GM12878 (cell line): ENCODE measurements around the gene AMBRA1. TPM values are rescaled to one million over a fixed set of nuclear protein-coding genes. Genes with fewer than 3 reads are reported as not detected.

ENCODE experiments used
- ATAC-seq: fragments of 200-7000 bp; cut with Tn5 transposase; 3 replicates; pipeline ENCODE4 v1.9.1; 2020; ENCODE audit warnings: mild to moderate bottlenecking, moderate library complexity
- BruUV-seq: library from RNA; stranded (reverse); fragments of 400-500 nt; replicated peaks from 2 replicates; lab custom pipeline; 2021; lab: Mats Ljungman, UMichigan
- CTCF ChIA-PET: fragments of 300-600 bp; sonication (Branson Sonifier 250); formaldehyde crosslinking; extraction: SDS; loops from one replicate; lab custom pipeline; 2021; ENCODE audit warnings: inconsistent platforms; lab: Yijun Ruan, JAX
- POLR2A ChIA-PET: fragments of 350-600 bp; formaldehyde crosslinking; extraction: SDS; loops from one replicate; lab custom pipeline; 2021; ENCODE audit warnings: inconsistent platforms; lab: Charles Lee
- RAD21 ChIA-PET: fragments of 300-600 bp; sonication (Branson Sonifier 250); formaldehyde crosslinking; loops from one replicate; lab custom pipeline; 2023; ENCODE audit warnings: antibody characterized with exemption; ENCODE audit not compliant: unreplicated experiment; lab: Charles Lee
- SMC1A ChIA-PET: fragments of 300-600 bp; sonication (Branson Sonifier 250); formaldehyde crosslinking; loops from one replicate; lab custom pipeline; 2023; ENCODE audit not compliant: unreplicated experiment, uncharacterized antibody; lab: Charles Lee
- DNase-seq: peaks from one replicate; pipeline ENCODE4 v3.0.0-alpha.2; 2011; ENCODE audit warnings: low read depth, low spot score
- FAIRE-seq: peaks from 3 replicates; lab custom pipeline; 2011; peaks lifted over from hg19 to GRCh38; lab: Jason Lieb, UNC
- H2AFZ ChIP-seq: 2 replicates; pipeline ENCODE4 v1.6.0; 2011; ENCODE audit warnings: low read depth, low read length, control low read depth; ENCODE audit not compliant: control insufficient read depth
- H3K27ac ChIP-seq: 2 replicates; pipeline ENCODE4 v1.5.1; 2011; ENCODE audit warnings: control low read depth; ENCODE audit not compliant: control insufficient read depth, insufficient read depth
- H3K27me3 ChIP-seq, 2 experiments: replicated peaks in 1 of 2; 2 replicates each; pipeline versions ENCODE4 v1.6.0 to v1.6.1; 2011; ENCODE audit warnings: low read length in 1 of 2; ENCODE audit not compliant: control insufficient read depth in 2 of 2, insufficient read depth in 2 of 2
- H3K36me3 ChIP-seq, 2 experiments: 2 replicates each; pipeline ENCODE4 v1.5.1; 2011; ENCODE audit warnings: low read length in 1 of 2; ENCODE audit not compliant: control insufficient read depth in 2 of 2, insufficient read depth in 2 of 2
- H3K4me1 ChIP-seq: 2 replicates; pipeline ENCODE4 v1.6.1; 2011; ENCODE audit warnings: mild to moderate bottlenecking, low read length, moderate library complexity, mixed read lengths; ENCODE audit not compliant: control insufficient read depth, insufficient read depth
- H3K4me2 ChIP-seq: 2 replicates; pipeline ENCODE4 v1.6.0; 2011; ENCODE audit warnings: control low read depth; ENCODE audit not compliant: control insufficient read depth, insufficient read depth
- H3K4me3 ChIP-seq: fragments of 200-600 bp; sonication (generic); 2 replicates; pipeline ENCODE4 v1.5.1; 2016
- H3K79me2 ChIP-seq: 2 replicates; pipeline ENCODE4 v1.6.0; 2011; ENCODE audit warnings: low read length; ENCODE audit not compliant: control insufficient read depth, insufficient read depth
- H3K9ac ChIP-seq: 2 replicates; pipeline ENCODE4 v1.8.0; 2011; ENCODE audit warnings: low read length, control low read depth, mixed read lengths; ENCODE audit not compliant: control insufficient read depth, insufficient read depth
- H3K9me3 ChIP-seq: replicated peaks from 3 replicates; pipeline ENCODE4 v1.5.1; 2011; ENCODE audit warnings: mild to moderate bottlenecking, low read length; ENCODE audit not compliant: control insufficient read depth, insufficient read depth
- H4K20me1 ChIP-seq: 2 replicates; pipeline ENCODE4 v1.6.0; 2011; ENCODE audit not compliant: control insufficient read depth, insufficient read depth
- BCL11A ChIP-seq: IDR thresholded peaks from 2 replicates; pipeline ENCODE4 v1.6.1; 2011; ENCODE audit warnings: low read depth, low read length
- CBX5 ChIP-seq: sonication (generic); IDR thresholded peaks from 2 replicates; pipeline ENCODE4 v1.6.1; 2016; ENCODE audit warnings: low read depth, moderate library complexity, mild to moderate bottlenecking, inconsistent platforms
- EED ChIP-seq: sonication (generic); IDR thresholded peaks from 2 replicates; pipeline ENCODE4 v1.6.1; 2016; ENCODE audit warnings: antibody characterized with exemption, low read depth
- ESRRA ChIP-seq: IDR thresholded peaks from 2 replicates; pipeline ENCODE4 v1.6.1; 2012; ENCODE audit warnings: mild to moderate bottlenecking, low read length, improper control_type of control experiment
- ETV6 ChIP-seq, 2 experiments: fragments of 450-650 bp in 1 of 2; IDR thresholded peaks in 1 of 2; conservative IDR thresholded peaks in 1 of 2; 2 replicates each; pipeline ENCODE4 v1.6.1; 2014; ENCODE audit warnings: antibody characterized with exemption in 1 of 2, borderline replicate concordance in 1 of 2, low read depth in 1 of 2, mild to moderate bottlenecking in 1 of 2, moderate library complexity in 1 of 2
- EZH2 ChIP-seq: IDR thresholded peaks from 2 replicates; pipeline ENCODE4 v1.6.1; 2012; ENCODE audit warnings: low read depth, mild to moderate bottlenecking, control low read depth, inconsistent platforms, low read length, borderline replicate concordance; ENCODE audit not compliant: control insufficient read depth
- IKZF1 ChIP-seq: fragments of 450-650 bp; conservative IDR thresholded peaks from 2 replicates; pipeline ENCODE4 v1.6.1; 2017; ENCODE audit warnings: antibody characterized with exemption, mild to moderate bottlenecking
- MEF2A ChIP-seq: IDR thresholded peaks from 2 replicates; pipeline ENCODE4 v1.6.1; 2011; ENCODE audit warnings: low read depth, mild to moderate bottlenecking, low read length, moderate library complexity; ENCODE audit not compliant: insufficient read depth
- MYB ChIP-seq: fragments of 150-350 bp; IDR thresholded peaks from 2 replicates; pipeline ENCODE4 v1.6.1; 2014; ENCODE audit warnings: mild to moderate bottlenecking, low read depth, low read length, borderline replicate concordance
- NBN ChIP-seq: fragments of 450-650 bp; IDR thresholded peaks from 2 replicates; pipeline ENCODE4 v1.6.1; 2016
- NFIC ChIP-seq: IDR thresholded peaks from 2 replicates; pipeline ENCODE4 v1.6.1; 2012; ENCODE audit warnings: low read depth, mild to moderate bottlenecking, inconsistent platforms, low read length, moderate library complexity
- NFYA ChIP-seq: IDR thresholded peaks from 2 replicates; pipeline ENCODE4 v1.6.1; 2011; ENCODE audit warnings: low read depth, mild to moderate bottlenecking, low read length, improper control_type of control experiment, borderline replicate concordance
- RBBP5 ChIP-seq: fragments of 200-600 bp; sonication (generic); conservative IDR thresholded peaks from 2 replicates; pipeline ENCODE4 v1.6.1; 2016
- RFX5 ChIP-seq: IDR thresholded peaks from 2 replicates; pipeline ENCODE4 v1.6.1; 2011; ENCODE audit warnings: low read depth, low read length, improper control_type of control experiment
- SMC3 ChIP-seq: IDR thresholded peaks from 2 replicates; pipeline ENCODE4 v1.6.1; 2011; ENCODE audit warnings: low read length, improper control_type of control experiment, borderline replicate concordance
- SPI1 ChIP-seq: IDR thresholded peaks from 2 replicates; pipeline ENCODE4 v1.6.1; 2011; ENCODE audit warnings: low read depth, mild to moderate bottlenecking, low read length, moderate library complexity, borderline replicate concordance; ENCODE audit not compliant: insufficient read depth
- TCF12 ChIP-seq: IDR thresholded peaks from 2 replicates; pipeline ENCODE4 v1.6.1; 2011; ENCODE audit warnings: low read depth, mild to moderate bottlenecking, low read length
- ZBED1 ChIP-seq: IDR thresholded peaks from 2 replicates; pipeline ENCODE4 v1.6.1; 2016; ENCODE audit warnings: borderline replicate concordance
- WGBS: methylation state at CpG from one replicate; pipeline ENCODE4 v1.1.6; 2016; ENCODE audit warnings: low lambda C conversion rate; ENCODE audit not compliant: insufficient replicate concordance, insufficient coverage; ENCODE audit errors: missing lambda C conversion rate; 5-methylcytosine and 5-hydroxymethylcytosine counted together
- in situ Hi-C: fragments of 300-500 bp; cut with MboI; formaldehyde crosslinking; loops from 9 replicates; pipeline ENCODE4 v1.14.3; 2018; ENCODE audit warnings: mixed read lengths
- intact Hi-C: fragments of 100-400 bp; cut with micrococcal nuclease; formaldehyde crosslinking; loops from one replicate; pipeline ENCODE4 v1.14.2; 2022; ENCODE audit not compliant: unreplicated experiment
- polyA plus RNA-seq, 11 experiments: library from polyadenylated mRNA; depleted of rRNA in 4 of 11; unstranded in 6 of 11; stranded (reverse) in 5 of 11; fragments of >200 nt; fragmentation: Nextera tagmentation in 4 of 11; fragmentation: Illumina TruSeq in 1 of 11; extraction: Ambion mirVana in 4 of 11; extraction: Trizol in 1 of 11; gene quantifications; 1 replicate in 1 of 11; 2 replicates in 10 of 11; pipeline versions ENCODE4 v1.2.1 to v1.2.3, GENCODE V29; 2011 to 2016; ENCODE audit warnings: inconsistent platforms in 2 of 11, missing spikeins in 2 of 11, low read depth in 1 of 11
- total RNA-seq, 4 experiments: library from RNA; depleted of rRNA in 3 of 4; stranded (reverse); fragments of >200 nt in 3 of 4; fragmentation: Illumina TruSeq in 1 of 4; extraction: Trizol in 1 of 4; gene quantifications; 2 replicates each; pipeline versions ENCODE4 v1.2.1 to v1.2.3, GENCODE V29; 2013 to 2021
- TF ChIP-seq, protein P1 (sequence below): IDR thresholded peaks from 2 replicates; pipeline ENCODE4 v1.6.1; 2012; ENCODE audit warnings: low read depth, low read length, improper control_type of control experiment
- TF ChIP-seq, protein P2 (sequence below): fragments of 450-650 bp; IDR thresholded peaks from 2 replicates; pipeline ENCODE4 v1.6.1; 2017; ENCODE audit warnings: borderline replicate concordance
- TF ChIP-seq, protein P3 (sequence below): fragments of 450-650 bp; IDR thresholded peaks from 2 replicates; pipeline ENCODE4 v1.6.1; 2014; ENCODE audit warnings: mild to moderate bottlenecking

The AMBRA1 gene
- total and polyA plus RNA-seq, 10 of the 15 experiments (the other 5 are each of a cell fraction or from before 2014, with no cell fraction given): 0.57 to 34.3 (median 13.7) TPM

DNA sequence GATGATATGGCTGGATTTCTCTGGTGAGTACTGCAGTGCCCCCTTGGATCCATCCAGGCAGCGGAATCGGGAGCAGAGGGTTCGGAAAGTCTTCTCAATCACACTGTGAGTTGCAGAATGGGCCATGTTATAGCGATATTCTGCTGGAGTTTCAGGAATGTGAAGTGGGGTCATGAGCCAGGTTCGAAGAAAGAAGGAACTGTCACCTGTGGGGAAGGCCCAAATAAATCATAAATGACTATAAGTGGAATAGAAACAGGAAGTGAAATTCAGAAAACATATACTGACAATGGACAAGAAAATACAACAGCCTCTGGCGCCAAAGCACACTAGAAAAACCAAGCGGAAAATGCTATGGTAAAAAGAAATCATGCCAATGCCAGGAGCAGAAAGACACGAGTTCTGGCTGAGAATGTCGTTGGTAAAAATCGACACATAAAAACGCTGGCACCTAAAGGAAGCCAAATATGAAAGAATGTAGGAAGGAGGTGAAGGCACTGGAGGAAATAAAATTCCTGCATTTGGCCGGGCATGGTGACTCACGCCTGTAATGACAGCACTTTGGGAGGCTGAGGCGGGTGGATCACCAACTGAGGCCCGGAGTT, 10.0 kb upstream of the AMBRA1 start (continued):
- TF ChIP-seq TCF12 (0 out of 2 replicates have a peak, but pooled peaks have one; percentile 10), CBX5 (0 out of 2 replicates have a peak, but pooled peaks have one; percentile 78), SPI1 (peak; percentile 94), EED (peak; percentile 80), BCL11A (peak; percentile 61; the same call in 1 of the 2 replicates), MYB (no peak), ETV6 (conservative IDR thresholded peaks at IDR 0.05 in 1 of 2, IDR thresholded peaks at IDR 0.05 in 1 of 2; ENCODE audit: borderline replicate concordance in 1 of 2, low read depth in 1 of 2) (peak in 1 of 2 experiments; percentile 61; a peak in 1 of 4 replicates), EZH2 (no peak), NFIC (peak; percentile 61), MEF2A (peak; percentile 73), IKZF1 (peak; percentile 62), RBBP5 (no peak)

DNA sequence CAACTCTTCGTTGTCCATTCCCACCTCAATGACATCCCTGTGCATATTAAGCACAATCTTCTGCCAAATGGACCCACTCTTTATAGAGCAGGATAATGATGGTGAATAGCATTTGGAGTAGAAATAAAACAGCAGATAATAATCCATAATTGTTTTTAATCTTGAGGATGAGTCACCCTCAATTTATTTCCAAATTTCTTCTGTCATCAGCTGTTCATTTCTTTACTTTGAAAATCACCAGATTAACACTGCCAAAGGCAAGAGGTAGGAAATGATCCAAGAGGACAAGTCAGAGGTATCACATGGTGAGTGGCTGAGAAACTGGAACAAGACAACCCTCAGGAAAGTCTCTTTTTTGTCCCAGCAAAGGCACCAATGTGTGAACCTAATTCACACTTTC, 7.3 kb upstream of the AMBRA1 start:
- Histone ChIP-seq H3K36me3 (no peaks in the 10 kb centered on the region), H3K4me3 (no peak overlapping the region), H2AFZ (no peak overlapping the region), H3K4me1 (peaks cover 16% of the 10 kb centered on the region), H4K20me1 (no peaks in the 10 kb centered on the region), H3K27ac (no peak overlapping the region), H3K27me3 (no peaks in the 10 kb centered on the region), H3K9ac (no peak overlapping the region), H3K4me2 (no peak overlapping the region), H3K9me3 (no peaks in the 10 kb centered on the region; the same call in 2 of the 3 replicates), H3K79me2 (0 out of 2 replicates have a peak, but pooled peaks cover 2% of the 10 kb centered on the region)
- in situ Hi-C loops (no loop called here), intact Hi-C loops (no loop called here)
- WGBS: 93% methylated on average over 1 of the region's 1 CpG
- ChIA-PET POLR2A (no interaction called here), RAD21 (no interaction called here), CTCF (interaction anchor here (1.0 kb wide), 1 partner anchor 15 kb away, joined by 3 read pairs; no protein-coding TSS in a partner anchor), SMC1A (interaction anchor here (1.2 kb wide), 1 partner anchor 41 kb away, joined by 3 read pairs; no protein-coding TSS in a partner anchor)
- no TSS peak for BruUV-seq
- FAIRE-seq (no peak), DNase-seq (no peak), ATAC-seq (no peak)
- TF ChIP-seq SMC3 (no peak), NFYA (no peak), RFX5 (no peak), NBN (no peak), IKZF1 (no peak), ZBED1 (no peak), ESRRA (no peak)
- TF ChIP-seq, protein P1, sequence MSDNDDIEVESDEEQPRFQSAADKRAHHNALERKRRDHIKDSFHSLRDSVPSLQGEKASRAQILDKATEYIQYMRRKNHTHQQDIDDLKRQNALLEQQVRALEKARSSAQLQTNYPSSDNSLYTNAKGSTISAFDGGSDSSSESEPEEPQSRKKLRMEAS: no peak
- TF ChIP-seq, protein P2, sequence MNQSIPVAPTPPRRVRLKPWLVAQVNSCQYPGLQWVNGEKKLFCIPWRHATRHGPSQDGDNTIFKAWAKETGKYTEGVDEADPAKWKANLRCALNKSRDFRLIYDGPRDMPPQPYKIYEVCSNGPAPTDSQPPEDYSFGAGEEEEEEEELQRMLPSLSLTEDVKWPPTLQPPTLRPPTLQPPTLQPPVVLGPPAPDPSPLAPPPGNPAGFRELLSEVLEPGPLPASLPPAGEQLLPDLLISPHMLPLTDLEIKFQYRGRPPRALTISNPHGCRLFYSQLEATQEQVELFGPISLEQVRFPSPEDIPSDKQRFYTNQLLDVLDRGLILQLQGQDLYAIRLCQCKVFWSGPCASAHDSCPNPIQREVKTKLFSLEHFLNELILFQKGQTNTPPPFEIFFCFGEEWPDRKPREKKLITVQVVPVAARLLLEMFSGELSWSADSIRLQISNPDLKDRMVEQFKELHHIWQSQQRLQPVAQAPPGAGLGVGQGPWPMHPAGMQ: no peak
- TF ChIP-seq, protein P3, sequence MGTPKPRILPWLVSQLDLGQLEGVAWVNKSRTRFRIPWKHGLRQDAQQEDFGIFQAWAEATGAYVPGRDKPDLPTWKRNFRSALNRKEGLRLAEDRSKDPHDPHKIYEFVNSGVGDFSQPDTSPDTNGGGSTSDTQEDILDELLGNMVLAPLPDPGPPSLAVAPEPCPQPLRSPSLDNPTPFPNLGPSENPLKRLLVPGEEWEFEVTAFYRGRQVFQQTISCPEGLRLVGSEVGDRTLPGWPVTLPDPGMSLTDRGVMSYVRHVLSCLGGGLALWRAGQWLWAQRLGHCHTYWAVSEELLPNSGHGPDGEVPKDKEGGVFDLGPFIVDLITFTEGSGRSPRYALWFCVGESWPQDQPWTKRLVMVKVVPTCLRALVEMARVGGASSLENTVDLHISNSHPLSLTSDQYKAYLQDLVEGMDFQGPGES: no peak
